Mesenchymal stem cell (in vitro differentiated cells and primary cell): ENCODE results near the gene C1GALT1C1L.
"Not testable (repeated sequence)": the region's sequence is repeated elsewhere in the genome, so short reads cannot be mapped to it uniquely, and the experiment has no call there.

Experiments used
- DNase-seq: peaks from one replicate; pipeline ENCODE4 v3.0.0-alpha.2; 2013
- H2AFZ ChIP-seq: one replicate; pipeline ENCODE4 v1.6.1; 2013; ENCODE audit warnings: low read depth, mild to moderate bottlenecking, control low read depth, inconsistent platforms, low read length, moderate library complexity
- H2AK5ac ChIP-seq: 2 replicates; pipeline ENCODE4 v1.6.1; 2013; ENCODE audit warnings: low read length, moderate library complexity, mild to moderate bottlenecking, inconsistent platforms; ENCODE audit not compliant: severe bottlenecking
- H2BK120ac ChIP-seq: one replicate; pipeline ENCODE4 v1.6.1; 2013; ENCODE audit warnings: low read depth, mild to moderate bottlenecking, inconsistent platforms, low read length, moderate library complexity
- H2BK12ac ChIP-seq, 2 experiments: one replicate each; pipeline ENCODE4 v1.6.1; 2013; ENCODE audit warnings: inconsistent platforms in 2 of 2, low read length in 2 of 2, mild to moderate bottlenecking in 2 of 2, moderate library complexity in 2 of 2, control low read depth in 1 of 2
- H2BK15ac ChIP-seq: one replicate; pipeline ENCODE4 v1.6.1; 2013; ENCODE audit warnings: mild to moderate bottlenecking, low read depth, inconsistent platforms; ENCODE audit not compliant: poor library complexity, severe bottlenecking
- H2BK5ac ChIP-seq: 2 replicates; pipeline ENCODE4 v1.6.1; 2013; ENCODE audit warnings: low read depth, mild to moderate bottlenecking, low read length, control low read depth, inconsistent platforms; ENCODE audit not compliant: poor library complexity, severe bottlenecking
- H3K14ac ChIP-seq, 2 experiments: one replicate each; pipeline ENCODE4 v1.6.1; 2013; ENCODE audit warnings: inconsistent platforms in 2 of 2, low read length in 2 of 2, control low read depth in 1 of 2, mild to moderate bottlenecking in 1 of 2, moderate library complexity in 1 of 2
- H3K18ac ChIP-seq, 2 experiments: one replicate each; pipeline ENCODE4 v1.6.1; 2013; ENCODE audit warnings: inconsistent platforms in 2 of 2, low read length in 2 of 2, control low read depth in 1 of 2, low read depth in 1 of 2, mild to moderate bottlenecking in 1 of 2
- H3K23ac ChIP-seq, 2 experiments: one replicate each; pipeline ENCODE4 v1.6.1; 2013; ENCODE audit warnings: inconsistent platforms in 2 of 2, low read length in 2 of 2, mild to moderate bottlenecking in 2 of 2, moderate library complexity in 2 of 2, control low read depth in 1 of 2
- H3K27ac ChIP-seq: 2 replicates; pipeline ENCODE4 v1.5.1; 2013; ENCODE audit warnings: mild to moderate bottlenecking, moderate library complexity, low read length, control low read depth, inconsistent platforms; ENCODE audit not compliant: poor library complexity, severe bottlenecking
- H3K27me3 ChIP-seq, 2 experiments: 2 replicates each; pipeline versions ENCODE4 v1.6.1 to v1.7.0; 2013; ENCODE audit warnings: low read length in 2 of 2, mild to moderate bottlenecking in 2 of 2, moderate library complexity in 2 of 2, control low read depth in 1 of 2, inconsistent platforms in 1 of 2; ENCODE audit not compliant: control insufficient read depth in 1 of 2, insufficient read depth in 1 of 2
- H3K36me3 ChIP-seq, 2 experiments: 2 replicates each; pipeline versions ENCODE4 v1.6.1 to v1.7.0; 2013; ENCODE audit warnings: low read length in 2 of 2, control low read depth in 1 of 2, inconsistent platforms in 1 of 2, low read depth in 1 of 2, mild to moderate bottlenecking in 1 of 2; ENCODE audit not compliant: insufficient read depth in 2 of 2, control insufficient read depth in 1 of 2
- H3K4ac ChIP-seq, 2 experiments: one replicate each; pipeline ENCODE4 v1.6.1; 2013; ENCODE audit warnings: inconsistent platforms in 2 of 2, low read length in 2 of 2, mild to moderate bottlenecking in 2 of 2, moderate library complexity in 2 of 2, control low read depth in 1 of 2, low read depth in 1 of 2
- H3K4me1 ChIP-seq: 2 replicates; pipeline ENCODE4 v1.6.1; 2013; ENCODE audit warnings: low read depth, low read length, control low read depth; ENCODE audit not compliant: control insufficient read depth, insufficient read depth
- H3K4me2 ChIP-seq: 2 replicates; pipeline ENCODE4 v1.6.1; 2013; ENCODE audit warnings: low read length, mild to moderate bottlenecking, inconsistent platforms; ENCODE audit not compliant: poor library complexity, severe bottlenecking
- H3K4me3 ChIP-seq, 2 experiments: 2 replicates each; pipeline versions ENCODE4 v1.5.1 to v1.7.0; 2013; ENCODE audit warnings: low read length in 2 of 2, mild to moderate bottlenecking in 2 of 2, control low read depth in 1 of 2, low read depth in 1 of 2; ENCODE audit not compliant: insufficient read depth in 1 of 2
- H3K79me1 ChIP-seq: replicated peaks from 2 replicates; pipeline ENCODE4 v1.6.1; 2013; ENCODE audit warnings: mild to moderate bottlenecking, control low read depth, low read length, inconsistent platforms; ENCODE audit not compliant: poor library complexity, severe bottlenecking
- H3K9ac ChIP-seq: 2 replicates; pipeline ENCODE4 v1.7.0; 2013; ENCODE audit warnings: mild to moderate bottlenecking, low read length, moderate library complexity
- H3K9me3 ChIP-seq: 2 replicates; pipeline ENCODE4 v1.7.0; 2013; ENCODE audit warnings: mild to moderate bottlenecking, low read length; ENCODE audit not compliant: control insufficient read depth
- H4K8ac ChIP-seq: one replicate; pipeline ENCODE4 v1.6.1; 2013; ENCODE audit warnings: inconsistent platforms, mild to moderate bottlenecking, low read length, moderate library complexity
- H4K91ac ChIP-seq: one replicate; pipeline ENCODE4 v1.6.1; 2013; ENCODE audit warnings: mild to moderate bottlenecking, low read length, inconsistent platforms
- WGBS: methylation state at CpG from one replicate; pipeline ENCODE4 v1.1.7; 2013; ENCODE audit warnings: mixed read lengths; 5-methylcytosine and 5-hydroxymethylcytosine counted together

Gene C1GALT1C1L

GRCh38 chr2:43689999-43690398 is 13.8 kb upstream of the C1GALT1C1L start:
- H3K79me1 ChIP-seq = no peaks in the 10 kb centered on the region
- no peak overlapping the region for H3K27ac ChIP-seq
- H3K4me3 ChIP-seq = no peak overlapping the region
- H3K9ac ChIP-seq = no peak overlapping the region
- WGBS = 84% methylated on average over 2 of the region's 2 CpGs
- H2BK5ac ChIP-seq = no peak overlapping the region
- no peaks in the 10 kb centered on the region for H3K36me3 ChIP-seq
- H3K9me3 ChIP-seq = no peaks in the 10 kb centered on the region
- H2BK120ac ChIP-seq = no peak overlapping the region
- H2AFZ ChIP-seq = no peak overlapping the region
- DNase-seq = no peak
- H3K4me1 ChIP-seq = peaks cover 3% of the 10 kb centered on the region
- H3K18ac ChIP-seq = no peak overlapping the region
- no peak overlapping the region for H2AK5ac ChIP-seq
- H3K4ac ChIP-seq = no peak overlapping the region
- H3K27me3 ChIP-seq = no peaks in the 10 kb centered on the region
- H3K4me2 ChIP-seq = no peak overlapping the region
- H3K23ac ChIP-seq = no peak overlapping the region
- H3K14ac ChIP-seq = no peak overlapping the region
- H4K91ac ChIP-seq = no peak overlapping the region
- H2BK12ac ChIP-seq = no peak overlapping the region
- H2BK15ac ChIP-seq = no peak overlapping the region
- H4K8ac ChIP-seq = no peak overlapping the region

- 62% methylated on average over 4 of the region's 5 CpGs for WGBS
- Histone ChIP-seq H3K27me3 (no peaks in the 10 kb centered on the region), H2AK5ac (no peak overlapping the region), H3K9me3 (no peaks in the 10 kb centered on the region), H2AFZ (no peak overlapping the region), H3K27ac (no peak overlapping the region), H3K79me1 (no peaks in the 10 kb centered on the region), H4K8ac (no peak overlapping the region), H3K4ac (no peak overlapping the region), H3K23ac (no peak overlapping the region), H3K4me1 (peaks cover 3% of the 10 kb centered on the region), H3K18ac (no peak overlapping the region), H3K4me3 (no peak overlapping the region), H2BK15ac (no peak overlapping the region), H2BK5ac (no peak overlapping the region), H3K4me2 (no peak overlapping the region), H2BK12ac (no peak overlapping the region), H2BK120ac (no peak overlapping the region), H3K36me3 (peaks cover 0 to 11% of the 10 kb centered on the region in 2 experiments), H3K9ac (no peak overlapping the region), H3K14ac (no peak overlapping the region), H4K91ac (no peak overlapping the region)
- no peak for DNase-seq
Observed at GRCh38 chr2:43685357-43685756, 9.1 kb upstream of the C1GALT1C1L start.

GRCh38 chr2:43677783-43678182 is 1.6 kb upstream of the C1GALT1C1L start:
- not testable (repeated sequence) for H3K4ac ChIP-seq, H3K9me3 ChIP-seq, H4K91ac ChIP-seq, DNase-seq, H3K79me1 ChIP-seq, H3K9ac ChIP-seq, H3K27ac ChIP-seq, H3K23ac ChIP-seq, H3K18ac ChIP-seq, H2BK120ac ChIP-seq, H3K4me3 ChIP-seq, H2BK15ac ChIP-seq, H2BK5ac ChIP-seq, H2AFZ ChIP-seq, H3K27me3 ChIP-seq, H3K4me1 ChIP-seq, H3K14ac ChIP-seq, H2AK5ac ChIP-seq, H2BK12ac ChIP-seq, H3K4me2 ChIP-seq, H4K8ac ChIP-seq
- H3K36me3 ChIP-seq = peaks cover 0 to 11% of the 10 kb centered on the region in 2 experiments
- 100% methylated on average over 3 of the region's 32 CpGs for WGBS

- Histone ChIP-seq H3K4me3 (peak overlapping the region in 1 of 2 experiments; percentile 86), H3K18ac (no peak overlapping the region), H4K91ac (no peak overlapping the region), H3K9ac (peak overlapping the region; percentile 86), H3K79me1 (peaks cover 1% of the 10 kb centered on the region), H2AFZ (no peak overlapping the region), H3K27ac (no peak overlapping the region), H3K4me2 (no peak overlapping the region), H2AK5ac (no peak overlapping the region), H3K36me3 (peaks cover 0 to 3% of the 10 kb centered on the region in 2 experiments), H3K4me1 (no peaks in the 10 kb centered on the region), H3K14ac (no peak overlapping the region), H2BK5ac (no peak overlapping the region), H3K4ac (no peak overlapping the region), H4K8ac (no peak overlapping the region), H3K27me3 (no peaks in the 10 kb centered on the region), H2BK15ac (no peak overlapping the region), H2BK12ac (no peak overlapping the region), H3K23ac (no peak overlapping the region), H3K9me3 (peaks cover 3% of the 10 kb centered on the region), H2BK120ac (no peak overlapping the region)
- DNase-seq = no peak
- WGBS = 90% methylated on average over 14 of the region's 14 CpGs
Observed at GRCh38 chr2:43675646-43676321, 445 bp downstream of the C1GALT1C1L start.
